ENCODE data around the gene RPL35A. TPM values are rescaled to one million over a fixed set of nuclear protein-coding genes. Genes with fewer than 3 reads are reported as not detected.

Gene RPL35A
- total and polyA plus RNA-seq, 2 of the 4 experiments (the other 2 are of a cell fraction) = 906 to 1,064 TPM

- H2BK20ac ChIP-seq (ENCODE audit: low read depth, low read length) = no peak overlapping the region
- no peak overlapping the region for H4K8ac ChIP-seq (ENCODE audit: low read depth in 2 of 2, low read length in 2 of 2)
- H3K9me3 ChIP-seq (ENCODE audit: control insufficient read depth, insufficient read depth, low read length) = no peaks in the 10 kb centered on the region
- H2BK15ac ChIP-seq (ENCODE audit: low read depth, low read length) = no peak overlapping the region
- no peaks in the 10 kb centered on the region for H4K20me1 ChIP-seq (ENCODE audit: insufficient read depth, low read length)
- CTCF ChIA-PET = no interaction called here
- no peak overlapping the region for H3K27ac ChIP-seq (ENCODE audit: insufficient read depth, low read length)
- no peak overlapping the region for H3K4me3 ChIP-seq (ENCODE audit: insufficient read depth, low read depth, low read length)
- H2AK9ac ChIP-seq (replicated peaks; ENCODE audit: low read depth, low read length, poor library complexity) = no peak overlapping the region
- H2AK5ac ChIP-seq (ENCODE audit: low read depth, low read length) = no peak overlapping the region
- no peak overlapping the region for H2AFZ ChIP-seq (replicated peaks; ENCODE audit: low read length, poor library complexity)
- no CpG with 5 or more reads among the region's 1 CpG for WGBS, 2 experiments (ENCODE audit: extremely low coverage in 2 of 2, insufficient read length in 1 of 2)
- in situ Hi-C loops (cut with MboI; ENCODE audit: low sequenced_read_pairs) (no loop called here), intact Hi-C loops (cut with micrococcal nuclease) (no loop called here), dilution Hi-C loops (cut with HindIII; ENCODE audit: low sequenced_read_pairs, unreplicated experiment) (no loop called here)
- H3K4ac ChIP-seq (ENCODE audit: low read depth, low read length) = no peak overlapping the region
- H3K79me1 ChIP-seq (ENCODE audit: low read depth in 1 of 2, low read length in 2 of 2) = no peaks in the 10 kb centered on the region
- no peak overlapping the region for H3K18ac ChIP-seq (ENCODE audit: low read depth, low read length)
- H3K27me3 ChIP-seq (ENCODE audit: control insufficient read depth, insufficient read depth, low read length) = no peaks in the 10 kb centered on the region
- H3K14ac ChIP-seq (replicated peaks; ENCODE audit: low read depth, low read length) = no peak overlapping the region
- H2BK5ac ChIP-seq (ENCODE audit: low read depth, low read length, poor library complexity, severe bottlenecking) = no peak overlapping the region
- H3K4me1 ChIP-seq (ENCODE audit: control insufficient read depth, insufficient read depth, low read length) = no peaks in the 10 kb centered on the region
- no peak overlapping the region for H3K4me2 ChIP-seq (ENCODE audit: low read depth, low read length)
- H4K5ac ChIP-seq (ENCODE audit: low read depth, low read length) = no peak overlapping the region
- no peak for ATAC-seq (ENCODE audit: low read depth)
- H3K9ac ChIP-seq (ENCODE audit: low read depth, low read length) = no peak overlapping the region
- POLR2A ChIA-PET (ENCODE audit: unreplicated experiment) = no interaction called here
- H2BK120ac ChIP-seq (ENCODE audit: low read depth, low read length) = no peak overlapping the region
- H3K36me3 ChIP-seq (ENCODE audit: control insufficient read depth, insufficient read depth, low read length) = 0 out of 2 replicates have a peak, but pooled peaks cover 3% of the 10 kb centered on the region
- H3K56ac ChIP-seq (ENCODE audit: extremely low read depth, insufficient read depth, low read length) = no peak overlapping the region
- no peak for DNase-seq
- no peaks in the 10 kb centered on the region for H3K9me1 ChIP-seq (ENCODE audit: insufficient read depth, low read length)
- TF ChIP-seq NFE2L2 (IDR thresholded peaks at IDR 0.05; ENCODE audit: low read depth, low read length) (no peak), MAFK (IDR thresholded peaks at IDR 0.05; ENCODE audit: low read depth, low read length) (no peak), CHD1 (IDR thresholded peaks at IDR 0.05; ENCODE audit: low read depth, low read length) (no peak), SMC3 (IDR thresholded peaks at IDR 0.05; ENCODE audit: low read depth, low read length) (no peak), RAD21 (IDR thresholded peaks at IDR 0.05; ENCODE audit: low read length) (no peak), BHLHE40 (IDR thresholded peaks at IDR 0.05; ENCODE audit: low read depth, low read length) (no peak), MXI1 (IDR thresholded peaks at IDR 0.05; ENCODE audit: borderline replicate concordance, low read depth, low read length) (no peak), POLR2A (IDR thresholded peaks at IDR 0.05; ENCODE audit: low read depth, low read length) (no peak), MAZ (IDR thresholded peaks at IDR 0.05; ENCODE audit: borderline replicate concordance, low read depth, low read length) (no peak), CEBPB (IDR thresholded peaks at IDR 0.05; ENCODE audit: low read depth, low read length) (no peak), USF2 (IDR thresholded peaks at IDR 0.05; ENCODE audit: low read depth, low read length) (no peak)
- TF ChIP-seq, protein P1, sequence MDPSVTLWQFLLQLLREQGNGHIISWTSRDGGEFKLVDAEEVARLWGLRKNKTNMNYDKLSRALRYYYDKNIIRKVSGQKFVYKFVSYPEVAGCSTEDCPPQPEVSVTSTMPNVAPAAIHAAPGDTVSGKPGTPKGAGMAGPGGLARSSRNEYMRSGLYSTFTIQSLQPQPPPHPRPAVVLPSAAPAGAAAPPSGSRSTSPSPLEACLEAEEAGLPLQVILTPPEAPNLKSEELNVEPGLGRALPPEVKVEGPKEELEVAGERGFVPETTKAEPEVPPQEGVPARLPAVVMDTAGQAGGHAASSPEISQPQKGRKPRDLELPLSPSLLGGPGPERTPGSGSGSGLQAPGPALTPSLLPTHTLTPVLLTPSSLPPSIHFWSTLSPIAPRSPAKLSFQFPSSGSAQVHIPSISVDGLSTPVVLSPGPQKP (IDR thresholded peaks at IDR 0.05; ENCODE audit: borderline replicate concordance, low read depth, low read length) = no peak
- TF ChIP-seq, protein P2, sequence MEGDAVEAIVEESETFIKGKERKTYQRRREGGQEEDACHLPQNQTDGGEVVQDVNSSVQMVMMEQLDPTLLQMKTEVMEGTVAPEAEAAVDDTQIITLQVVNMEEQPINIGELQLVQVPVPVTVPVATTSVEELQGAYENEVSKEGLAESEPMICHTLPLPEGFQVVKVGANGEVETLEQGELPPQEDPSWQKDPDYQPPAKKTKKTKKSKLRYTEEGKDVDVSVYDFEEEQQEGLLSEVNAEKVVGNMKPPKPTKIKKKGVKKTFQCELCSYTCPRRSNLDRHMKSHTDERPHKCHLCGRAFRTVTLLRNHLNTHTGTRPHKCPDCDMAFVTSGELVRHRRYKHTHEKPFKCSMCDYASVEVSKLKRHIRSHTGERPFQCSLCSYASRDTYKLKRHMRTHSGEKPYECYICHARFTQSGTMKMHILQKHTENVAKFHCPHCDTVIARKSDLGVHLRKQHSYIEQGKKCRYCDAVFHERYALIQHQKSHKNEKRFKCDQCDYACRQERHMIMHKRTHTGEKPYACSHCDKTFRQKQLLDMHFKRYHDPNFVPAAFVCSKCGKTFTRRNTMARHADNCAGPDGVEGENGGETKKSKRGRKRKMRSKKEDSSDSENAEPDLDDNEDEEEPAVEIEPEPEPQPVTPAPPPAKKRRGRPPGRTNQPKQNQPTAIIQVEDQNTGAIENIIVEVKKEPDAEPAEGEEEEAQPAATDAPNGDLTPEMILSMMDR (conservative IDR thresholded peaks at IDR 0.05; ENCODE audit: low read depth, low read length) = no peak
- H4K91ac ChIP-seq (ENCODE audit: insufficient read depth, low read depth, low read length) = no peak overlapping the region
- no peak overlapping the region for H3K23ac ChIP-seq (ENCODE audit: low read depth, low read length)
- no TSS peak for BruUV-seq (replicated peaks)
Observed at GRCh38 chr3:197983076-197983475, 33.1 kb downstream of the RPL35A start.
